Panc1 (cell line): ENCODE data around the gene LHFPL4. TPM values are rescaled to one million over a fixed set of nuclear protein-coding genes. Genes with fewer than 3 reads are reported as not detected.
A peak's percentile ranks its signal among the peaks of the same experiment; 100 is the strongest.

Experiments
- ATAC-seq: fragments of 200-7000 bp; cut with Tn5 transposase; 2 replicates; pipeline ENCODE4 v1.9.1; 2020; ENCODE audit warnings: mild to moderate bottlenecking, moderate library complexity
- BruUV-seq: library from RNA; stranded (reverse); fragments of 400-500 nt; replicated peaks from 2 replicates; lab custom pipeline; 2021; lab: Mats Ljungman, UMichigan
- CTCF ChIA-PET: fragments of 300-600 bp; sonication (Branson Sonifier 250); formaldehyde crosslinking; loops from one replicate; lab custom pipeline; 2022; ENCODE audit warnings: antibody characterized with exemption; lab: Charles Lee
- POLR2A ChIA-PET: fragments of 300-600 bp; sonication (Branson Sonifier 250); formaldehyde crosslinking; loops from one replicate; lab custom pipeline; 2022; ENCODE audit warnings: antibody characterized with exemption; lab: Charles Lee
- DNase-seq: peaks from one replicate; pipeline ENCODE4 v3.0.0-alpha.2; 2010; ENCODE audit warnings: low read depth, low spot score
- H3K27ac ChIP-seq: 2 replicates; pipeline ENCODE4 v1.5.1; 2011; ENCODE audit warnings: mild to moderate bottlenecking, low read length, inconsistent platforms
- H3K27me3 ChIP-seq: fragments of 200-500 bp; sonication (Bioruptor generic); 2 replicates; pipeline ENCODE4 v1.6.0; 2014; ENCODE audit warnings: low read length, inconsistent platforms; ENCODE audit not compliant: control insufficient read depth, insufficient read depth
- H3K36me3 ChIP-seq: fragments of 200-500 bp; sonication (Bioruptor generic); 2 replicates; pipeline ENCODE4 v1.5.1; 2014; ENCODE audit warnings: inconsistent platforms, mild to moderate bottlenecking, low read length, moderate library complexity; ENCODE audit not compliant: control insufficient read depth, insufficient read depth
- H3K4me1 ChIP-seq: 2 replicates; pipeline ENCODE4 v1.5.1; 2011; ENCODE audit warnings: inconsistent platforms, mild to moderate bottlenecking, low read length, moderate library complexity; ENCODE audit not compliant: control insufficient read depth, insufficient read depth
- H3K4me3 ChIP-seq, 2 experiments: 2 replicates each; pipeline ENCODE4 v1.5.1; 2011 to 2012; ENCODE audit warnings: low read depth in 2 of 2, low read length in 2 of 2, mild to moderate bottlenecking in 2 of 2, inconsistent platforms in 1 of 2, moderate library complexity in 1 of 2
- H3K9me3 ChIP-seq: fragments of 200-500 bp; sonication (Bioruptor generic); 2 replicates; pipeline ENCODE4 v1.5.1; 2014; ENCODE audit warnings: low read depth, mild to moderate bottlenecking, inconsistent platforms, low read length, moderate library complexity; ENCODE audit not compliant: control insufficient read depth, insufficient read depth
- CTCF ChIP-seq: fragments of 450-650 bp; IDR thresholded peaks from 2 replicates; pipeline ENCODE4 v1.5.1; 2017; ENCODE audit warnings: mild to moderate bottlenecking
- POLR2AphosphoS5 ChIP-seq: IDR thresholded peaks from 2 replicates; pipeline ENCODE4 v1.6.1; 2012; ENCODE audit warnings: mild to moderate bottlenecking, low read depth, low read length, moderate library complexity
- SIN3A ChIP-seq: IDR thresholded peaks from 2 replicates; pipeline ENCODE4 v1.6.1; 2012; ENCODE audit warnings: low read depth, mild to moderate bottlenecking, low read length, moderate library complexity, borderline replicate concordance; ENCODE audit not compliant: insufficient read depth
- TCF7L2 ChIP-seq: IDR thresholded peaks from 2 replicates; pipeline ENCODE4 v1.6.1; 2011; ENCODE audit warnings: mild to moderate bottlenecking, low read depth, low read length, inconsistent platforms
- in situ Hi-C: cut with HindIII; loops from 2 replicates; pipeline ENCODE4 v1.10.0; 2016; ENCODE audit warnings: low sequenced_read_pairs, low pct_unique_long_range_greater_than_20kb
- intact Hi-C: fragments of 100-400 bp; cut with micrococcal nuclease; formaldehyde crosslinking; loops from one replicate; pipeline ENCODE4 v1.10.0; 2022; ENCODE audit not compliant: unreplicated experiment
- total RNA-seq: library from RNA; stranded (reverse); gene quantifications from one replicate; pipeline ENCODE4 v1.2.1, GENCODE V29; 2021; ENCODE audit not compliant: unreplicated experiment
- TF ChIP-seq, protein P1 (sequence below), 2 experiments: IDR thresholded peaks; 2 replicates each; pipeline ENCODE4 v1.6.1; 2011 to 2012; ENCODE audit warnings: low read depth in 2 of 2, control low read depth in 1 of 2, low read length in 1 of 2, mild to moderate bottlenecking in 1 of 2, moderate library complexity in 1 of 2; ENCODE audit not compliant: insufficient read depth in 1 of 2

The LHFPL4 gene
- total RNA-seq, 1 experiment from 2014 or later: not detected

DNA sequence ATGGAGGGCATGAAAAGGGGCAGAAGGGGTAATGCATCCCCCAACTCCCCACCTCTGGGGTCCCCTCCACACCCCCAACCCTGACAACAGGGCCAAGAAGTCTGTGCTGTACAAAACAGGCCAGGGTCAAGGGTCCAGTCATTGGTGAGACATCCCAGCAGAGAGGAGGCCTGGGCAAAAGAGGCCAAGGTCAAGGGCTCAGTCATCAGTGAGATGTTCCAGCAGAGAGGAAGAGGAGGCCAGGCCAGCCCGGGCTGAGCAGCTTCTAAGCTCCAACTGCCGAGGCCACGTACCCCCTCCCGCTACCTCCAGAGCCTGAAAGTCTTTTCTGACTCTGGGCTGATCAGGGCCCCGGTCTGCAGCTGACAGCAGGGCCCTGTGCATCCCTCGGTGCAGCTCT, 52.4 kb downstream of the LHFPL4 start:
- Histone ChIP-seq H3K27ac (no peak overlapping the region), H3K4me3 (no peak overlapping the region), H3K27me3 (no peaks in the 10 kb centered on the region), H3K36me3 (no peaks in the 10 kb centered on the region), H3K9me3 (no peaks in the 10 kb centered on the region), H3K4me1 (no peaks in the 10 kb centered on the region)
- intact Hi-C loops: loop anchor here (5.0 kb wide), 1 partner anchor 206 kb away; no protein-coding TSS in a partner anchor
- TF ChIP-seq SIN3A (no peak), CTCF (no peak), TCF7L2 (no peak), POLR2AphosphoS5 (no peak)
- TF ChIP-seq, protein P1, sequence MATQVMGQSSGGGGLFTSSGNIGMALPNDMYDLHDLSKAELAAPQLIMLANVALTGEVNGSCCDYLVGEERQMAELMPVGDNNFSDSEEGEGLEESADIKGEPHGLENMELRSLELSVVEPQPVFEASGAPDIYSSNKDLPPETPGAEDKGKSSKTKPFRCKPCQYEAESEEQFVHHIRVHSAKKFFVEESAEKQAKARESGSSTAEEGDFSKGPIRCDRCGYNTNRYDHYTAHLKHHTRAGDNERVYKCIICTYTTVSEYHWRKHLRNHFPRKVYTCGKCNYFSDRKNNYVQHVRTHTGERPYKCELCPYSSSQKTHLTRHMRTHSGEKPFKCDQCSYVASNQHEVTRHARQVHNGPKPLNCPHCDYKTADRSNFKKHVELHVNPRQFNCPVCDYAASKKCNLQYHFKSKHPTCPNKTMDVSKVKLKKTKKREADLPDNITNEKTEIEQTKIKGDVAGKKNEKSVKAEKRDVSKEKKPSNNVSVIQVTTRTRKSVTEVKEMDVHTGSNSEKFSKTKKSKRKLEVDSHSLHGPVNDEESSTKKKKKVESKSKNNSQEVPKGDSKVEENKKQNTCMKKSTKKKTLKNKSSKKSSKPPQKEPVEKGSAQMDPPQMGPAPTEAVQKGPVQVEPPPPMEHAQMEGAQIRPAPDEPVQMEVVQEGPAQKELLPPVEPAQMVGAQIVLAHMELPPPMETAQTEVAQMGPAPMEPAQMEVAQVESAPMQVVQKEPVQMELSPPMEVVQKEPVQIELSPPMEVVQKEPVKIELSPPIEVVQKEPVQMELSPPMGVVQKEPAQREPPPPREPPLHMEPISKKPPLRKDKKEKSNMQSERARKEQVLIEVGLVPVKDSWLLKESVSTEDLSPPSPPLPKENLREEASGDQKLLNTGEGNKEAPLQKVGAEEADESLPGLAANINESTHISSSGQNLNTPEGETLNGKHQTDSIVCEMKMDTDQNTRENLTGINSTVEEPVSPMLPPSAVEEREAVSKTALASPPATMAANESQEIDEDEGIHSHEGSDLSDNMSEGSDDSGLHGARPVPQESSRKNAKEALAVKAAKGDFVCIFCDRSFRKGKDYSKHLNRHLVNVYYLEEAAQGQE (IDR thresholded peaks at IDR 0.05; ENCODE audit: insufficient read depth in 1 of 2, low read depth in 2 of 2, low read length in 1 of 2): no peak
- DNase-seq (no peak), ATAC-seq (no peak)
- ChIA-PET CTCF (no interaction called here), POLR2A (no interaction called here)
- in situ Hi-C loops: no loop called here
- BruUV-seq: no TSS peak

- ATAC-seq: peak; percentile 72
- no TSS peak for BruUV-seq
- H3K27ac ChIP-seq: no peak overlapping the region
- H3K36me3 ChIP-seq: no peaks in the 10 kb centered on the region
- H3K27me3 ChIP-seq: no peaks in the 10 kb centered on the region
- CTCF ChIA-PET: no interaction called here
- in situ Hi-C loops: no loop called here
- no peaks in the 10 kb centered on the region for H3K4me1 ChIP-seq
- no peak for DNase-seq
- H3K9me3 ChIP-seq: no peaks in the 10 kb centered on the region
- TF ChIP-seq TCF7L2: no peak
- TF ChIP-seq, protein P1 (IDR thresholded peaks at IDR 0.05; ENCODE audit: insufficient read depth in 1 of 2, low read depth in 2 of 2, low read length in 1 of 2): peak in 1 of 2 experiments; percentile 43; a peak in 1 of 4 replicates
- TF ChIP-seq CTCF: peak; percentile 76
- intact Hi-C loops: loop anchor here (5.0 kb wide), 1 partner anchor 207 kb away; no protein-coding TSS in a partner anchor
- POLR2A ChIA-PET: no interaction called here
- no peak overlapping the region for H3K4me3 ChIP-seq
Observed at GRCh38 chr3:9500108-9501050, 53.2 kb downstream of the LHFPL4 start.
